ENCODE results near the gene E2F6. TPM values are rescaled to one million over a fixed set of nuclear protein-coding genes. Genes with fewer than 3 reads are reported as not detected.

Gene E2F6
- total and polyA plus RNA-seq, 2 of the 13 experiments (the other 11 are each of a cell fraction or from before 2014, with no cell fraction given) = 27.3 to 36.0 TPM

- ATAC-seq (no peak), DNase-seq (ENCODE audit: low spot score) (peak; percentile 88), FAIRE-seq (no peak)
- peaks cover 75% of the 10 kb centered on the region for H3K79me2 ChIP-seq (ENCODE audit: insufficient read depth, low read length)
- BruUV-seq (replicated peaks) = no TSS peak
- peak overlapping the region; percentile 52 for H3K9ac ChIP-seq (ENCODE audit: insufficient read depth, low read depth, low read length)
- peak overlapping the region; percentile 9; the same call in 1 of the 2 replicates for H3K4me2 ChIP-seq (ENCODE audit: low read depth, low read length)
- peaks cover 0 to 3% of the 10 kb centered on the region in 2 experiments; a peak in 1 of 5 replicates for H3K36me3 ChIP-seq (replicated peaks in 1 of 2; ENCODE audit: control insufficient read depth in 1 of 2, insufficient read depth in 2 of 2, low read length in 2 of 2)
- WGBS (ENCODE audit: low lambda C conversion rate) = 53% methylated on average over 4 of the region's 4 CpGs
- H2AFZ ChIP-seq (ENCODE audit: low read length) = no peak overlapping the region
- H3K4me3 ChIP-seq (replicated peaks in 1 of 3; ENCODE audit: insufficient read depth in 1 of 3, low read depth in 2 of 3, low read length in 3 of 3) = no peak overlapping the region
- peak overlapping the region; percentile 97 for H3K27ac ChIP-seq (ENCODE audit: extremely low read length, insufficient read depth, low read length)
- in situ Hi-C loops (cut with HindIII; ENCODE audit: extremely low pct_ligation_motif_present, low pct_unique_long_range_greater_than_20kb) = no loop called here
- no peaks in the 10 kb centered on the region for H3K27me3 ChIP-seq (ENCODE audit: control insufficient read depth in 1 of 2, insufficient read depth in 2 of 2, low read length in 2 of 2)
- ChIA-PET POLR2A (interaction anchor here (0.8 to 1.5 kb wide), 4 partner anchors 13 to 37 kb away, joined by 3 to 10 read pairs (median 4); partner anchors contain the start of gene E2F6), CTCF (ENCODE audit: low intra/inter-chr PET ratio, low total read pairs) (no interaction called here)
- peaks cover 99% of the 10 kb centered on the region for H3K4me1 ChIP-seq (ENCODE audit: insufficient read depth, low read length)
- intact Hi-C loops (cut with micrococcal nuclease; ENCODE audit: unreplicated experiment) = no loop called here
- peaks cover 8% of the 10 kb centered on the region; the same call in 1 of the 2 replicates for H3K9me3 ChIP-seq (ENCODE audit: low read length)
- H4K20me1 ChIP-seq (ENCODE audit: insufficient read depth, low read length) = no peaks in the 10 kb centered on the region
- TF ChIP-seq, protein P1, sequence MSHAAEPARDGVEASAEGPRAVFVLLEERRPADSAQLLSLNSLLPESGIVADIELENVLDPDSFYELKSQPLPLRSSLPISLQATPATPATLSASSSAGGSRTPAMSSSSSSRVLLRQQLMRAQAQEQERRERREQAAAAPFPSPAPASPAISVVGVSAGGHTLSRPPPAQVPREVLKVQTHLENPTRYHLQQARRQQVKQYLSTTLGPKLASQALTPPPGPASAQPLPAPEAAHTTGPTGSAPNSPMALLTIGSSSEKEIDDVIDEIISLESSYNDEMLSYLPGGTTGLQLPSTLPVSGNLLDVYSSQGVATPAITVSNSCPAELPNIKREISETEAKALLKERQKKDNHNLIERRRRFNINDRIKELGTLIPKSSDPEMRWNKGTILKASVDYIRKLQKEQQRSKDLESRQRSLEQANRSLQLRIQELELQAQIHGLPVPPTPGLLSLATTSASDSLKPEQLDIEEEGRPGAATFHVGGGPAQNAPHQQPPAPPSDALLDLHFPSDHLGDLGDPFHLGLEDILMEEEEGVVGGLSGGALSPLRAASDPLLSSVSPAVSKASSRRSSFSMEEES (CRISPR knock-in tag; IDR thresholded peaks at IDR 0.05) = 0 out of 2 replicates have a peak, but pooled peaks have one; percentile 24
- TF ChIP-seq WIZ (CRISPR knock-in tag; IDR thresholded peaks at IDR 0.05) (no peak), SCMH1 (CRISPR knock-in tag; IDR thresholded peaks at IDR 0.05; ENCODE audit: borderline replicate concordance) (no peak), ZNF614 (CRISPR knock-in tag; IDR thresholded peaks at IDR 0.05; ENCODE audit: borderline replicate concordance) (no peak), ZNF362 (CRISPR knock-in tag; IDR thresholded peaks at IDR 0.05; ENCODE audit: borderline replicate concordance) (0 out of 2 replicates have a peak, but pooled peaks have one; percentile 15), ZNF577 (CRISPR knock-in tag; IDR thresholded peaks at IDR 0.05; ENCODE audit: borderline replicate concordance, low read depth) (0 out of 2 replicates have a peak, but pooled peaks have one; percentile 64), HNF4A (CRISPR knock-in tag; IDR thresholded peaks at IDR 0.05) (peak; percentile 25; the same call in 1 of the 2 replicates), ARID2 (CRISPR knock-in tag; IDR thresholded peaks at IDR 0.05; ENCODE audit: borderline replicate concordance) (no peak), ZSCAN30 (CRISPR knock-in tag; IDR thresholded peaks at IDR 0.05) (no peak), ATF1 (CRISPR knock-in tag; IDR thresholded peaks at IDR 0.05) (peak; percentile 62; the same call in 1 of the 2 replicates), CREM (IDR thresholded peaks at IDR 0.05) (peak; percentile 72), CREM (CRISPR knock-in tag; IDR thresholded peaks at IDR 0.05) (no peak), SAP130 (CRISPR knock-in tag; IDR thresholded peaks at IDR 0.05; ENCODE audit: low read depth) (peak; percentile 81)
- TF ChIP-seq, protein P2, sequence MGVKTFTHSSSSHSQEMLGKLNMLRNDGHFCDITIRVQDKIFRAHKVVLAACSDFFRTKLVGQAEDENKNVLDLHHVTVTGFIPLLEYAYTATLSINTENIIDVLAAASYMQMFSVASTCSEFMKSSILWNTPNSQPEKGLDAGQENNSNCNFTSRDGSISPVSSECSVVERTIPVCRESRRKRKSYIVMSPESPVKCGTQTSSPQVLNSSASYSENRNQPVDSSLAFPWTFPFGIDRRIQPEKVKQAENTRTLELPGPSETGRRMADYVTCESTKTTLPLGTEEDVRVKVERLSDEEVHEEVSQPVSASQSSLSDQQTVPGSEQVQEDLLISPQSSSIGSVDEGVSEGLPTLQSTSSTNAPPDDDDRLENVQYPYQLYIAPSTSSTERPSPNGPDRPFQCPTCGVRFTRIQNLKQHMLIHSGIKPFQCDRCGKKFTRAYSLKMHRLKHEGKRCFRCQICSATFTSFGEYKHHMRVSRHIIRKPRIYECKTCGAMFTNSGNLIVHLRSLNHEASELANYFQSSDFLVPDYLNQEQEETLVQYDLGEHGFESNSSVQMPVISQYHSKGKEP (CRISPR knock-in tag; IDR thresholded peaks at IDR 0.05) = no peak
- TF ChIP-seq, protein P3, sequence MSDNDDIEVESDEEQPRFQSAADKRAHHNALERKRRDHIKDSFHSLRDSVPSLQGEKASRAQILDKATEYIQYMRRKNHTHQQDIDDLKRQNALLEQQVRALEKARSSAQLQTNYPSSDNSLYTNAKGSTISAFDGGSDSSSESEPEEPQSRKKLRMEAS (IDR thresholded peaks at IDR 0.05) = peak; percentile 36
- TF ChIP-seq, protein P4, sequence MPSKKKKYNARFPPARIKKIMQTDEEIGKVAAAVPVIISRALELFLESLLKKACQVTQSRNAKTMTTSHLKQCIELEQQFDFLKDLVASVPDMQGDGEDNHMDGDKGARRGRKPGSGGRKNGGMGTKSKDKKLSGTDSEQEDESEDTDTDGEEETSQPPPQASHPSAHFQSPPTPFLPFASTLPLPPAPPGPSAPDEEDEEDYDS (CRISPR knock-in tag; IDR thresholded peaks at IDR 0.05) = peak; percentile 39; the same call in 1 of the 2 replicates
Observed at GRCh38 chr2:11502740-11503292, 36.9 kb upstream of the E2F6 start.

Data from HepG2 (cell line).